HepG2 (cell line): ENCODE measurements around the gene TRAPPC12. TPM values are rescaled to one million over a fixed set of nuclear protein-coding genes. Genes with fewer than 3 reads are reported as not detected.
A peak's percentile ranks its signal among the peaks of the same experiment; 100 is the strongest.

Experiments
- HOXA5 ChIP-seq: sonication (generic); formaldehyde crosslinking; IDR thresholded peaks from 2 replicates; pipeline ENCODE4 v1.4.0; 2020; ENCODE audit warnings: missing genetic modification reagents
- KMT2B ChIP-seq: IDR thresholded peaks from 2 replicates; pipeline ENCODE4 v1.6.1; 2016; ENCODE audit warnings: missing genetic modification reagents, missing compliant biosample characterization
- MIER2 ChIP-seq: IDR thresholded peaks from 2 replicates; pipeline ENCODE4 v1.6.1; 2016; ENCODE audit warnings: missing biosample characterization, missing genetic modification reagents
- MXD4 ChIP-seq: IDR thresholded peaks from 2 replicates; pipeline ENCODE4 v1.6.1; 2016; ENCODE audit warnings: mild to moderate bottlenecking, missing biosample characterization, missing genetic modification reagents
- PCBP1 ChIP-seq: fragments of 200-400 bp; formaldehyde crosslinking; IDR thresholded peaks from 2 replicates; pipeline ENCODE4 v1.6.1; 2017; ENCODE audit warnings: mild to moderate bottlenecking, low read depth, low read length, borderline replicate concordance
- PHF8 ChIP-seq: sonication (generic); formaldehyde crosslinking; IDR thresholded peaks from 2 replicates; pipeline ENCODE4 v1.5.0; 2020; ENCODE audit warnings: missing genetic modification reagents
- POLR2AphosphoS2 ChIP-seq: IDR thresholded peaks from 2 replicates; pipeline ENCODE4 v1.6.1; 2011; ENCODE audit warnings: low read depth, low read length, improper control_type of control experiment
- PRPF4 ChIP-seq: fragments of 200-400 bp; formaldehyde crosslinking; IDR thresholded peaks from 2 replicates; pipeline ENCODE4 v1.6.1; 2016; ENCODE audit warnings: low read length, low read depth; ENCODE audit not compliant: poor library complexity, severe bottlenecking
- RFX1 ChIP-seq: fragments of 450-650 bp; IDR thresholded peaks from 2 replicates; pipeline ENCODE4 v1.6.1; 2017
- SMAD3 ChIP-seq: sonication (generic); formaldehyde crosslinking; IDR thresholded peaks from 2 replicates; pipeline ENCODE4 v1.4.0; 2020; ENCODE audit warnings: missing genetic modification reagents
- TAF1 ChIP-seq: sonication (generic); formaldehyde crosslinking; IDR thresholded peaks from 2 replicates; pipeline ENCODE4 v1.4.0; 2020; ENCODE audit warnings: missing genetic modification reagents
- ZMYM3 ChIP-seq: sonication (generic); formaldehyde crosslinking; IDR thresholded peaks from 2 replicates; pipeline ENCODE4 v1.5.1; 2020; ENCODE audit warnings: mild to moderate bottlenecking, missing genetic modification reagents
- ZNF383 ChIP-seq: sonication (generic); formaldehyde crosslinking; IDR thresholded peaks from 2 replicates; pipeline ENCODE4 v1.4.0; 2020; ENCODE audit warnings: missing genetic modification reagents, mild to moderate bottlenecking, borderline replicate concordance
- polyA plus RNA-seq, 8 experiments: library from polyadenylated mRNA; depleted of rRNA in 3 of 8; stranded (reverse) in 7 of 8; unstranded in 1 of 8; fragments of >200 nt; fragmentation: Illumina TruSeq in 4 of 8; extraction: Trizol in 4 of 8; gene quantifications; 2 replicates each; pipeline versions ENCODE4 v1.2.1 to v1.2.3, GENCODE V29; 2011 to 2016; ENCODE audit warnings: low read depth in 4 of 8, missing spikeins in 1 of 8, mixed read lengths in 1 of 8; ENCODE audit not compliant: insufficient read depth in 1 of 8
- total RNA-seq, 5 experiments: library from RNA; depleted of rRNA; stranded (reverse); fragments of >200 nt; fragmentation: Illumina TruSeq; extraction: Trizol; gene quantifications; 2 replicates each; pipeline ENCODE4 v1.2.3, GENCODE V29; 2016; ENCODE audit warnings: low read depth in 1 of 5
- TF ChIP-seq, protein P1 (sequence below): sonication (generic); formaldehyde crosslinking; IDR thresholded peaks from 2 replicates; pipeline ENCODE4 v1.5.1; 2020; ENCODE audit warnings: mild to moderate bottlenecking, missing genetic modification reagents, borderline replicate concordance
- TF ChIP-seq, protein P2 (sequence below): sonication (generic); formaldehyde crosslinking; conservative IDR thresholded peaks from 2 replicates; pipeline ENCODE4 v1.5.0; 2020; ENCODE audit warnings: missing genetic modification reagents
- TF ChIP-seq, protein P3 (sequence below): sonication (generic); formaldehyde crosslinking; IDR thresholded peaks from 2 replicates; pipeline ENCODE4 v1.5.1; 2020; ENCODE audit warnings: missing genetic modification reagents, mild to moderate bottlenecking, borderline replicate concordance
- TF ChIP-seq, protein P4 (sequence below): sonication (generic); formaldehyde crosslinking; IDR thresholded peaks from 2 replicates; pipeline ENCODE4 v1.4.0; 2020; ENCODE audit warnings: mild to moderate bottlenecking, missing genetic modification reagents
- TF ChIP-seq, protein P5 (sequence below): sonication (generic); formaldehyde crosslinking; IDR thresholded peaks from 2 replicates; pipeline ENCODE4 v1.4.0; 2020; ENCODE audit warnings: mild to moderate bottlenecking, low read depth, missing genetic modification reagents
- TF ChIP-seq, protein P6 (sequence below): IDR thresholded peaks from 2 replicates; pipeline ENCODE4 v1.6.1; 2016; ENCODE audit warnings: low read depth, borderline replicate concordance

The TRAPPC12 gene
- total and polyA plus RNA-seq, 2 of the 13 experiments (the other 11 are each of a cell fraction or from before 2014, with no cell fraction given) = 46.4 to 97.7 TPM

DNA sequence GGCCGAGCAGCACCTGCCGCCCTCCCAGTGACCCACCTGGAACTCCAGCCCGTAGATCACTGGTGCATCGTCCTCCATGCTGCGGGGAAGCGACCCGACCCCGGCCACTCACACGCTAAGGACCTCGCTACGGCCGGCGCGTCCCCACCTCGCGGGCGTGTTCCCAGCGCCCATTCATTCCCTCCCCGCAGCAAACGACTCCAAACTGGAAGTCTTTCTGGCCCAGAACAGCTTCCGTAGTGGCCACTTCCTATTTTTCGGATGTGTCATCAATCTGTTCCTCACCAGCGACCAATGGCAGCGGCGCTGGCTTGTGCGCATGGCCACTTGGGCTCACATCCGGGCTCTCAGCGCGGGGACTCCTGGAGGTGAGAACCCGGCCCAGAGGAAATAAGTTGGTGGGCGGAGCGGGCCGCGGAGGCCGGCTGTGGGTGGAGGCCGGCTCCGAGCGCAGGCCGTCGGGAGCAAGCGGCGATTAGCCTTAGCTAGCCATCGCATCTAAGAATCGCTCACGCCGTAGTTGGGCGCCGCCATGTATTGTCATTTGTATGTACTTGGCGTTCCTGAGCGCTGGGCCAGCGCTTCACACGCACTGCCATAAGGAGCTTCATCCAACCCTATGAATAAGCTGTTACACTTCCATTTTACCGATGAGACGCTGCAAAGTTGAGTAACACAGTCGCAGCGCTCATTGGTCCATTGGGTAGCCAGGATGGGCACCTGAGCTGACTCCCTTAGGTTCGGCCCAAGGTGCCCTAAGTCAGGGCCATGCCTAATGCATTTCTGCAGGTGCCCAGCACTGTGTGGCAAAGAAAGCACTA, 1.7 kb upstream of the TRAPPC12 start, which contains the start of gene EIPR1 (continued):
- TF ChIP-seq ZNF383 (CRISPR knock-in tag) (peak; percentile 92; the same call in 1 of the 2 replicates), ZMYM3 (CRISPR knock-in tag) (peak; percentile 87), PRPF4 (no peak), RFX1 (no peak), KMT2B (CRISPR knock-in tag) (peak; percentile 95), MXD4 (CRISPR knock-in tag) (peak; percentile 93), MIER2 (CRISPR knock-in tag) (peak; percentile 67; the same call in 1 of the 2 replicates), TAF1 (CRISPR knock-in tag) (peak; percentile 95), POLR2AphosphoS2 (no peak), HOXA5 (CRISPR knock-in tag) (peak; percentile 89), PCBP1 (peak; percentile 74; the same call in 1 of the 2 replicates), SMAD3 (CRISPR knock-in tag) (peak; percentile 92), PHF8 (CRISPR knock-in tag) (peak; percentile 95)
- TF ChIP-seq, protein P1, sequence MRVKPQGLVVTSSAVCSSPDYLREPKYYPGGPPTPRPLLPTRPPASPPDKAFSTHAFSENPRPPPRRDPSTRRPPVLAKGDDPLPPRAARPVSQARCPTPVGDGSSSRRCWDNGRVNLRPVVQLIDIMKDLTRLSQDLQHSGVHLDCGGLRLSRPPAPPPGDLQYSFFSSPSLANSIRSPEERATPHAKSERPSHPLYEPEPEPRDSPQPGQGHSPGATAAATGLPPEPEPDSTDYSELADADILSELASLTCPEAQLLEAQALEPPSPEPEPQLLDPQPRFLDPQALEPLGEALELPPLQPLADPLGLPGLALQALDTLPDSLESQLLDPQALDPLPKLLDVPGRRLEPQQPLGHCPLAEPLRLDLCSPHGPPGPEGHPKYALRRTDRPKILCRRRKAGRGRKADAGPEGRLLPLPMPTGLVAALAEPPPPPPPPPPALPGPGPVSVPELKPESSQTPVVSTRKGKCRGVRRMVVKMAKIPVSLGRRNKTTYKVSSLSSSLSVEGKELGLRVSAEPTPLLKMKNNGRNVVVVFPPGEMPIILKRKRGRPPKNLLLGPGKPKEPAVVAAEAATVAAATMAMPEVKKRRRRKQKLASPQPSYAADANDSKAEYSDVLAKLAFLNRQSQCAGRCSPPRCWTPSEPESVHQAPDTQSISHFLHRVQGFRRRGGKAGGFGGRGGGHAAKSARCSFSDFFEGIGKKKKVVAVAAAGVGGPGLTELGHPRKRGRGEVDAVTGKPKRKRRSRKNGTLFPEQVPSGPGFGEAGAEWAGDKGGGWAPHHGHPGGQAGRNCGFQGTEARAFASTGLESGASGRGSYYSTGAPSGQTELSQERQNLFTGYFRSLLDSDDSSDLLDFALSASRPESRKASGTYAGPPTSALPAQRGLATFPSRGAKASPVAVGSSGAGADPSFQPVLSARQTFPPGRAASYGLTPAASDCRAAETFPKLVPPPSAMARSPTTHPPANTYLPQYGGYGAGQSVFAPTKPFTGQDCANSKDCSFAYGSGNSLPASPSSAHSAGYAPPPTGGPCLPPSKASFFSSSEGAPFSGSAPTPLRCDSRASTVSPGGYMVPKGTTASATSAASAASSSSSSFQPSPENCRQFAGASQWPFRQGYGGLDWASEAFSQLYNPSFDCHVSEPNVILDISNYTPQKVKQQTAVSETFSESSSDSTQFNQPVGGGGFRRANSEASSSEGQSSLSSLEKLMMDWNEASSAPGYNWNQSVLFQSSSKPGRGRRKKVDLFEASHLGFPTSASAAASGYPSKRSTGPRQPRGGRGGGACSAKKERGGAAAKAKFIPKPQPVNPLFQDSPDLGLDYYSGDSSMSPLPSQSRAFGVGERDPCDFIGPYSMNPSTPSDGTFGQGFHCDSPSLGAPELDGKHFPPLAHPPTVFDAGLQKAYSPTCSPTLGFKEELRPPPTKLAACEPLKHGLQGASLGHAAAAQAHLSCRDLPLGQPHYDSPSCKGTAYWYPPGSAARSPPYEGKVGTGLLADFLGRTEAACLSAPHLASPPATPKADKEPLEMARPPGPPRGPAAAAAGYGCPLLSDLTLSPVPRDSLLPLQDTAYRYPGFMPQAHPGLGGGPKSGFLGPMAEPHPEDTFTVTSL = no peak
- TF ChIP-seq, protein P2, sequence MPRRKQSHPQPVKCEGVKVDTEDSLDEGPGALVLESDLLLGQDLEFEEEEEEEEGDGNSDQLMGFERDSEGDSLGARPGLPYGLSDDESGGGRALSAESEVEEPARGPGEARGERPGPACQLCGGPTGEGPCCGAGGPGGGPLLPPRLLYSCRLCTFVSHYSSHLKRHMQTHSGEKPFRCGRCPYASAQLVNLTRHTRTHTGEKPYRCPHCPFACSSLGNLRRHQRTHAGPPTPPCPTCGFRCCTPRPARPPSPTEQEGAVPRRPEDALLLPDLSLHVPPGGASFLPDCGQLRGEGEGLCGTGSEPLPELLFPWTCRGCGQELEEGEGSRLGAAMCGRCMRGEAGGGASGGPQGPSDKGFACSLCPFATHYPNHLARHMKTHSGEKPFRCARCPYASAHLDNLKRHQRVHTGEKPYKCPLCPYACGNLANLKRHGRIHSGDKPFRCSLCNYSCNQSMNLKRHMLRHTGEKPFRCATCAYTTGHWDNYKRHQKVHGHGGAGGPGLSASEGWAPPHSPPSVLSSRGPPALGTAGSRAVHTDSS = no peak
- TF ChIP-seq, protein P3, sequence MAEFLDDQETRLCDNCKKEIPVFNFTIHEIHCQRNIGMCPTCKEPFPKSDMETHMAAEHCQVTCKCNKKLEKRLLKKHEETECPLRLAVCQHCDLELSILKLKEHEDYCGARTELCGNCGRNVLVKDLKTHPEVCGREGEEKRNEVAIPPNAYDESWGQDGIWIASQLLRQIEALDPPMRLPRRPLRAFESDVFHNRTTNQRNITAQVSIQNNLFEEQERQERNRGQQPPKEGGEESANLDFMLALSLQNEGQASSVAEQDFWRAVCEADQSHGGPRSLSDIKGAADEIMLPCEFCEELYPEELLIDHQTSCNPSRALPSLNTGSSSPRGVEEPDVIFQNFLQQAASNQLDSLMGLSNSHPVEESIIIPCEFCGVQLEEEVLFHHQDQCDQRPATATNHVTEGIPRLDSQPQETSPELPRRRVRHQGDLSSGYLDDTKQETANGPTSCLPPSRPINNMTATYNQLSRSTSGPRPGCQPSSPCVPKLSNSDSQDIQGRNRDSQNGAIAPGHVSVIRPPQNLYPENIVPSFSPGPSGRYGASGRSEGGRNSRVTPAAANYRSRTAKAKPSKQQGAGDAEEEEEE (CRISPR knock-in tag) = no peak
- TF ChIP-seq, protein P4, sequence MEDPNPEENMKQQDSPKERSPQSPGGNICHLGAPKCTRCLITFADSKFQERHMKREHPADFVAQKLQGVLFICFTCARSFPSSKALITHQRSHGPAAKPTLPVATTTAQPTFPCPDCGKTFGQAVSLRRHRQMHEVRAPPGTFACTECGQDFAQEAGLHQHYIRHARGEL (CRISPR knock-in tag) = no peak
- TF ChIP-seq, protein P5, sequence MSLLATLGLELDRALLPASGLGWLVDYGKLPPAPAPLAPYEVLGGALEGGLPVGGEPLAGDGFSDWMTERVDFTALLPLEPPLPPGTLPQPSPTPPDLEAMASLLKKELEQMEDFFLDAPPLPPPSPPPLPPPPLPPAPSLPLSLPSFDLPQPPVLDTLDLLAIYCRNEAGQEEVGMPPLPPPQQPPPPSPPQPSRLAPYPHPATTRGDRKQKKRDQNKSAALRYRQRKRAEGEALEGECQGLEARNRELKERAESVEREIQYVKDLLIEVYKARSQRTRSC (CRISPR knock-in tag) = 0 out of 2 replicates have a peak, but pooled peaks have one; percentile 67
- TF ChIP-seq, protein P6, sequence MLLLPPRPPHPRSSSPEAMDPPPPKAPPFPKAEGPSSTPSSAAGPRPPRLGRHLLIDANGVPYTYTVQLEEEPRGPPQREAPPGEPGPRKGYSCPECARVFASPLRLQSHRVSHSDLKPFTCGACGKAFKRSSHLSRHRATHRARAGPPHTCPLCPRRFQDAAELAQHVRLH (CRISPR knock-in tag) = peak; percentile 89; the same call in 1 of the 2 replicates
